B cell (primary cell): ENCODE measurements around the gene TLR8.

Experiments used
- EZH2 ChIP-seq: IDR thresholded peaks from 2 replicates; pipeline ENCODE4 v1.6.1; 2012; ENCODE audit warnings: borderline replicate concordance, low read depth, mild to moderate bottlenecking, moderate library complexity, low read length; ENCODE audit not compliant: insufficient read depth, poor library complexity, severe bottlenecking
- TF ChIP-seq, protein P1 (sequence below): fragments of 200-600 bp; IDR thresholded peaks from one replicate; pipeline ENCODE4 v1.8.0; 2022; ENCODE audit warnings: antibody characterized with exemption, mild to moderate bottlenecking

DNA sequence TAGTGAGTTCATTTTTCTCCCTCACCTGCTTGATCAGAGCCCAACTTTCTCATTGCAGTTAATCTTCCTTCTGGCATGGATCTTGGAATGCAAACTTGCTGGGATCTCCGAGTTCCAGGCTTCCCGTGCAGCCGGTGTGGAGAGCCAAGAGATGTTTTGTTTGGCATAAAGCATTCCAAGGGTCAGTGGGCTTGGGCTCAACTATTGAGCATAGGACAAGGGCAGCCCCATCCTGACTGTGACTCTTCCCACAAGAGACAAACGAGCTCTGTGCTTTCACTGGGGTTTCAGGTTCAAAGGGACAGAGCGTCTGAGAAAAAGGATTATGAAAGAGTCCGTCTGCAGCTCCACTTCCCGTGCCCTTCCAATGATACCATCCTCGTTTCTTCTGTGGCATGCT lies 29.0 kb upstream of the TLR8 start:
- TF ChIP-seq, protein P1, sequence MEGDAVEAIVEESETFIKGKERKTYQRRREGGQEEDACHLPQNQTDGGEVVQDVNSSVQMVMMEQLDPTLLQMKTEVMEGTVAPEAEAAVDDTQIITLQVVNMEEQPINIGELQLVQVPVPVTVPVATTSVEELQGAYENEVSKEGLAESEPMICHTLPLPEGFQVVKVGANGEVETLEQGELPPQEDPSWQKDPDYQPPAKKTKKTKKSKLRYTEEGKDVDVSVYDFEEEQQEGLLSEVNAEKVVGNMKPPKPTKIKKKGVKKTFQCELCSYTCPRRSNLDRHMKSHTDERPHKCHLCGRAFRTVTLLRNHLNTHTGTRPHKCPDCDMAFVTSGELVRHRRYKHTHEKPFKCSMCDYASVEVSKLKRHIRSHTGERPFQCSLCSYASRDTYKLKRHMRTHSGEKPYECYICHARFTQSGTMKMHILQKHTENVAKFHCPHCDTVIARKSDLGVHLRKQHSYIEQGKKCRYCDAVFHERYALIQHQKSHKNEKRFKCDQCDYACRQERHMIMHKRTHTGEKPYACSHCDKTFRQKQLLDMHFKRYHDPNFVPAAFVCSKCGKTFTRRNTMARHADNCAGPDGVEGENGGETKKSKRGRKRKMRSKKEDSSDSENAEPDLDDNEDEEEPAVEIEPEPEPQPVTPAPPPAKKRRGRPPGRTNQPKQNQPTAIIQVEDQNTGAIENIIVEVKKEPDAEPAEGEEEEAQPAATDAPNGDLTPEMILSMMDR: no peak
- TF ChIP-seq EZH2: no peak
